Smooth muscle cell of the brain vasculature (primary cell): Measurements from ENCODE around the gene PSPN.

ENCODE experiments used
- DNase-seq: peaks from one replicate; pipeline ENCODE4 v3.0.0-alpha.2; 2012; ENCODE audit warnings: low read depth, low spot score

Gene PSPN

GRCh38 chr19:6325614-6326013 is 50.1 kb downstream of the PSPN start:
- no peak for DNase-seq
